ENCODE measurements around the gene ADAMTS3.

GRCh38 chr4:72344418-72344817, 224.6 kb downstream of the ADAMTS3 start:
- TF ChIP-seq CTCF (IDR thresholded peaks at IDR 0.05) (no peak), POLR2A (IDR thresholded peaks at IDR 0.05) (no peak)
